Heart right ventricle (tissue), 16 donors: ENCODE measurements around the gene ADK. TPM values are rescaled to one million over a fixed set of nuclear protein-coding genes. Genes with fewer than 3 reads are reported as not detected.

Experiments
- ATAC-seq, 8 donors: fragments of 200-7000 bp; cut with Tn5 transposase; one replicate each; pipeline ENCODE4 v1.9.1; 2020; ENCODE audit warnings: mild to moderate bottlenecking in 8 of 8, moderate library complexity in 8 of 8, moderate number of reproducible peaks in 1 of 8
- DNase-seq, 2 donors: peaks; one replicate each; pipeline ENCODE4 v3.0.0-alpha.2; 2020
- H3K27ac ChIP-seq, 10 donors: fragments of 200-600 bp; sonication (generic) in 2 of 10; one replicate each; pipeline versions ENCODE4 v1.5.0 to v1.8.0; 2020 to 2022; ENCODE audit warnings: mild to moderate bottlenecking in 3 of 10
- H3K27me3 ChIP-seq, 7 donors: fragments of 200-600 bp; one replicate each; pipeline ENCODE4 v1.8.0; 2021 to 2022; ENCODE audit warnings: mild to moderate bottlenecking in 2 of 7
- H3K36me3 ChIP-seq, 9 donors: fragments of 200-600 bp; sonication (generic) in 1 of 9; one replicate each; pipeline versions ENCODE4 v1.5.0 to v1.8.0; 2020 to 2022; ENCODE audit warnings: mild to moderate bottlenecking in 2 of 9
- H3K4me1 ChIP-seq, 9 donors: fragments of 200-600 bp; sonication (generic) in 1 of 9; one replicate each; pipeline versions ENCODE4 v1.5.0 to v1.8.0; 2020 to 2022; ENCODE audit warnings: mild to moderate bottlenecking in 4 of 9
- H3K4me3 ChIP-seq, 10 donors: fragments of 200-600 bp; sonication (generic) in 2 of 10; one replicate each; pipeline versions ENCODE4 v1.5.0 to v1.8.0; 2020 to 2022; ENCODE audit warnings: mild to moderate bottlenecking in 7 of 10, moderate library complexity in 2 of 10
- H3K9me3 ChIP-seq, 11 donors: fragments of 200-600 bp in 10 of 11; sonication (generic) in 2 of 11; one replicate each; pipeline versions ENCODE4 v1.5.0 to v1.8.0; 2013 to 2022; ENCODE audit warnings: mild to moderate bottlenecking in 2 of 11, control low read depth in 1 of 11, moderate library complexity in 1 of 11
- CTCF ChIP-seq, 9 donors: fragments of 200-600 bp; sonication (generic) in 2 of 9; IDR thresholded peaks; one replicate each; pipeline versions ENCODE4 v1.5.0 to v1.8.0; 2021 to 2022; ENCODE audit warnings: antibody characterized with exemption in 9 of 9, mild to moderate bottlenecking in 5 of 9, moderate library complexity in 1 of 9
- WGBS, 2 donors: extraction: QIAGEN DNeasy Blood & Tissue Kit; methylation state at CpG; one replicate each; pipeline ENCODE4 v1.1.7; 2013; ENCODE audit warnings: inconsistent platforms in 1 of 2; 5-methylcytosine and 5-hydroxymethylcytosine counted together
- intact Hi-C, 10 donors: fragments of 100-400 bp; cut with DNase I; formaldehyde crosslinking; loops; one replicate each; pipeline versions ENCODE4 v1.11.1 to v1.14.2; 2022
- polyA plus RNA-seq, 2 donors: library from polyadenylated mRNA; stranded (reverse); fragments of 200-250 nt; gene quantifications; one replicate each; pipeline ENCODE4 v1.2.3, GENCODE V29; 2013
- total RNA-seq, 10 donors: library from RNA; stranded (reverse); fragmentation: NEBNext Ultra II Directional in 3 of 10; extraction: Animal tissue kit (Norgen Biotek cat#: 25700) in 3 of 10; gene quantifications; one replicate each; pipeline versions ENCODE4 v1.2.1 to v1.2.4, GENCODE V29; 2021 to 2023
- donor health status: Arrhythmogenic right ventricular cardiomyopathy.
- donor health status: ischemic (EF 13 %, LVEDD 7.1; RV severe dilation, severe dysfunction).
- donor health status: healthy with polysubstance abuse.
- donor health status: DM: no; HTN: yes; CAD: no.
- donor health status: DM: no; HTN: no; CAD: no.
- donor health status: ischemic (EF 25% LVEDD 6.9; RV normal size, moderate dysfunction).
- donor health status: ischemic (EF 25% LVEDD 5.7; RV mildly dilated, moderate dysfunction).
- donor health status: healthy.
- donor health status: DM: yes; HTN: yes; CAD: no.
- donor health status: Ischemic cardiomyopathy.
- donor health status: ischemic (EF 35%, LVEDD 5.7; RV mildly dilated, moderate dysfunction).
- donor health status: nonischemic (EF 11% LVEDD 7.7; RV severe dilation, severe dysfunction).
- donor health status: DM: yes; HTN: yes; CAD: no.
- donor health status: PGD.
- donor health status: ischemic (EF 29% LVEDD 5.4; RV normal size, mild dysfunction).
- donor health status: nonischemic (EF 23%, LVEDD 6.1; RV moderate dilation, normal function).

Gene ADK
- total and polyA plus RNA-seq, 12 donors: 13.0 to 50.0 (median 39.1) TPM

- 66 to 70% methylated on average over 3 of the region's 3 CpGs for WGBS, 2 donors
- DNase-seq: no peak
- ATAC-seq: no peak
- no peak for TF ChIP-seq CTCF (IDR thresholded peaks at IDR 0.05)
- no peak overlapping the region for H3K4me3 ChIP-seq
- intact Hi-C loops: no loop called here
- H3K36me3 ChIP-seq: peaks cover 0 to 17% (median 0%) of the 10 kb centered on the region in 9 donors
- H3K9me3 ChIP-seq: peaks cover 0 to 7% (median 0%) of the 10 kb centered on the region in 11 donors
- no peaks in the 10 kb centered on the region for H3K4me1 ChIP-seq
- H3K27ac ChIP-seq: no peak overlapping the region
- no peaks in the 10 kb centered on the region for H3K27me3 ChIP-seq
Measured at GRCh38 chr10:74704629-74705357, 553.8 kb downstream of the ADK start.

- Histone ChIP-seq H3K4me3 (no peak overlapping the region), H3K4me1 (no peaks in the 10 kb centered on the region), H3K27ac (no peak overlapping the region), H3K9me3 (peaks cover 0 to 7% (median 0%) of the 10 kb centered on the region in 11 donors), H3K27me3 (no peaks in the 10 kb centered on the region), H3K36me3 (peaks cover 0 to 20% (median 0%) of the 10 kb centered on the region in 9 donors)
- 94% methylated on average over 3 of the region's 3 CpGs for WGBS, 2 donors
- no peak for TF ChIP-seq CTCF (IDR thresholded peaks at IDR 0.05)
- DNase-seq (no peak), ATAC-seq (no peak)
- intact Hi-C loops: no loop called here
Measured at GRCh38 chr10:74705358-74705980, 554.4 kb downstream of the ADK start.

GRCh38 chr10:74706966-74707365 lies 555.9 kb downstream of the ADK start:
- 99 to 100% methylated on average over 3 of the region's 3 CpGs for WGBS, 2 donors
- H3K9me3 ChIP-seq: peaks cover 0 to 7% (median 0%) of the 10 kb centered on the region in 11 donors

GRCh38 chr10:74708246-74708645 lies 557.2 kb downstream of the ADK start:
- TF ChIP-seq CTCF (IDR thresholded peaks at IDR 0.05): no peak
- Histone ChIP-seq H3K9me3 (peaks cover 0 to 12% (median 0%) of the 10 kb centered on the region in 11 donors), H3K4me1 (no peaks in the 10 kb centered on the region), H3K27me3 (no peaks in the 10 kb centered on the region), H3K4me3 (no peak overlapping the region), H3K27ac (no peak overlapping the region), H3K36me3 (peaks cover 0 to 23% (median 0%) of the 10 kb centered on the region in 9 donors)
- ATAC-seq (no peak), DNase-seq (no peak)
- 93% methylated on average over 2 of the region's 2 CpGs for WGBS, 2 donors
- intact Hi-C loops: no loop called here

More at GRCh38 chr10:74706966-74707365, 555.9 kb downstream of the ADK start:
- DNase-seq: no peak
- H3K36me3 ChIP-seq: peaks cover 0 to 23% (median 0%) of the 10 kb centered on the region in 9 donors
- TF ChIP-seq CTCF (IDR thresholded peaks at IDR 0.05): no peak
- H3K27ac ChIP-seq: no peak overlapping the region
- H3K4me1 ChIP-seq: no peaks in the 10 kb centered on the region
- H3K27me3 ChIP-seq: no peaks in the 10 kb centered on the region
- H3K4me3 ChIP-seq: no peak overlapping the region
- no peak for ATAC-seq
- intact Hi-C loops: no loop called here
